K562 (cell line): Measurements from ENCODE around the gene CACNG7. TPM values are rescaled to one million over a fixed set of nuclear protein-coding genes. Genes with fewer than 3 reads are reported as not detected.

Source experiments
- ATAC-seq: fragments of 200-7000 bp; cut with Tn5 transposase; 3 replicates; pipeline ENCODE4 v1.9.1; 2020; ENCODE audit warnings: moderate library complexity
- BruUV-seq: library from RNA; stranded (reverse); fragments of 400-500 nt; replicated peaks from 2 replicates; lab custom pipeline; 2021; lab: Mats Ljungman, UMichigan
- CTCF ChIA-PET: fragments of 300-600 bp; formaldehyde crosslinking; extraction: SDS; loops from one replicate; lab custom pipeline; 2021; ENCODE audit warnings: low intra/inter-chr PET ratio; lab: Yijun Ruan, JAX
- POLR2A ChIA-PET: fragments of 300-600, 350-650 bp; sonication (Branson Sonifier 250); formaldehyde crosslinking; extraction: SDS; loops from one replicate; lab custom pipeline; 2021; ENCODE audit warnings: antibody characterized with exemption, inconsistent platforms; lab: Yijun Ruan, JAX
- DNase-seq, 4 experiments: peaks; one replicate each; pipeline versions ENCODE4 v3.0.0 to v3.0.0-alpha.2; 2011 to 2018; ENCODE audit warnings: low spot score in 3 of 4, mixed read lengths in 3 of 4; ENCODE audit errors: extremely low read depth in 1 of 4
- FAIRE-seq: peaks from 2 replicates; lab custom pipeline; 2011; peaks lifted over from hg19 to GRCh38; lab: Jason Lieb, UNC
- H2AFZ ChIP-seq: 2 replicates; pipeline ENCODE4 v1.6.0; 2011; ENCODE audit warnings: low read depth, low read length, control low read depth, inconsistent platforms
- H3K27ac ChIP-seq: fragments of 200-600 bp; 3 replicates; pipeline ENCODE4 v1.8.0; 2011; ENCODE audit warnings: low read depth, mild to moderate bottlenecking, control low read depth, inconsistent platforms, low read length, moderate library complexity, mixed read lengths; ENCODE audit errors: extremely low read depth
- H3K27me3 ChIP-seq, 2 experiments: fragments of 300-600 bp in 1 of 2; 2 replicates in 1 of 2; 3 replicates in 1 of 2; pipeline versions ENCODE4 v1.6.0 to v1.8.0; 2011; ENCODE audit warnings: inconsistent platforms in 2 of 2, low read length in 2 of 2, mild to moderate bottlenecking in 1 of 2, mixed read lengths in 1 of 2, moderate library complexity in 1 of 2; ENCODE audit not compliant: control insufficient read depth in 2 of 2, insufficient read depth in 2 of 2
- H3K36me3 ChIP-seq: fragments of 300-600 bp; 3 replicates; pipeline ENCODE4 v1.8.0; 2011; ENCODE audit warnings: mild to moderate bottlenecking, low read length, inconsistent platforms; ENCODE audit not compliant: control insufficient read depth, insufficient read depth
- H3K4me1 ChIP-seq, 2 experiments: fragments of 200-600 bp in 1 of 2; replicated peaks in 1 of 2; 2 replicates in 1 of 2; 3 replicates in 1 of 2; pipeline versions ENCODE4 v1.5.1 to v1.8.0; 2011; ENCODE audit warnings: inconsistent platforms in 2 of 2, low read length in 2 of 2, mild to moderate bottlenecking in 1 of 2, mixed read lengths in 1 of 2, moderate library complexity in 1 of 2; ENCODE audit not compliant: control insufficient read depth in 2 of 2, insufficient read depth in 2 of 2
- H3K4me2 ChIP-seq: 2 replicates; pipeline ENCODE4 v1.6.1; 2011; ENCODE audit warnings: low read length, control low read depth, inconsistent platforms, mixed read lengths; ENCODE audit not compliant: insufficient read depth
- H3K4me3 ChIP-seq: fragments of 200-600 bp; sonication (generic), shearing (Covaris generic); 2 replicates; pipeline ENCODE4 v1.5.1; 2016; ENCODE audit warnings: control low read depth, inconsistent platforms
- H3K79me2 ChIP-seq: fragments of 200-600 bp; 3 replicates; pipeline ENCODE4 v1.8.0; 2011; ENCODE audit warnings: low read length, inconsistent platforms; ENCODE audit not compliant: control insufficient read depth, insufficient read depth
- H3K9ac ChIP-seq, 2 experiments: 2 replicates each; pipeline versions ENCODE4 v1.6.0 to v1.6.1; 2011; ENCODE audit warnings: low read depth in 2 of 2, low read length in 2 of 2, control low read depth in 1 of 2, inconsistent platforms in 1 of 2, mild to moderate bottlenecking in 1 of 2, mixed read lengths in 1 of 2; ENCODE audit not compliant: insufficient read depth in 1 of 2
- H3K9me1 ChIP-seq: one replicate; pipeline ENCODE4 v1.6.0; 2011; ENCODE audit warnings: inconsistent platforms, mild to moderate bottlenecking, low read length, moderate library complexity; ENCODE audit not compliant: control insufficient read depth, insufficient read depth
- H3K9me3 ChIP-seq: replicated peaks from 2 replicates; pipeline ENCODE4 v1.5.1; 2011; ENCODE audit warnings: low read depth, low read length, inconsistent platforms; ENCODE audit not compliant: control insufficient read depth, insufficient read depth
- H4K20me1 ChIP-seq: replicated peaks from 2 replicates; pipeline ENCODE4 v1.6.1; 2011; ENCODE audit warnings: low read length, inconsistent platforms, mixed read lengths; ENCODE audit not compliant: control insufficient read depth, insufficient read depth
- CEBPB ChIP-seq: fragments of 450-650 bp; IDR thresholded peaks from 2 replicates; pipeline ENCODE4 v1.6.1; 2016; ENCODE audit warnings: missing genetic modification characterization, missing compliant biosample characterization
- CHD4 ChIP-seq: fragments of 200-600 bp; sonication (generic); IDR thresholded peaks from 3 replicates; pipeline ENCODE4 v1.6.1; 2012; ENCODE audit warnings: low read depth, mild to moderate bottlenecking, mixed read lengths, low read length, inconsistent platforms; ENCODE audit not compliant: insufficient read depth, insufficient replicate concordance, poor library complexity, severe bottlenecking
- EHMT2 ChIP-seq: fragments of 450-650 bp; IDR thresholded peaks from 2 replicates; pipeline ENCODE4 v1.6.1; 2018; ENCODE audit warnings: antibody characterized with exemption
- EZH2 ChIP-seq: IDR thresholded peaks from 2 replicates; pipeline ENCODE4 v1.6.1; 2012; ENCODE audit warnings: low read depth, mild to moderate bottlenecking, inconsistent platforms, low read length, borderline replicate concordance
- FOXA1 ChIP-seq: fragments of 450-650 bp; IDR thresholded peaks from 2 replicates; pipeline ENCODE4 v1.6.1; 2016; ENCODE audit warnings: mild to moderate bottlenecking, borderline replicate concordance
- RFX5 ChIP-seq: IDR thresholded peaks from 2 replicates; pipeline ENCODE4 v1.6.1; 2011; ENCODE audit warnings: low read depth, mild to moderate bottlenecking, improper control_type of control experiment, low read length
- TOE1 ChIP-seq, 2 experiments: fragments of 450-650 bp in 1 of 2; sonication (generic) in 1 of 2; formaldehyde crosslinking in 1 of 2; IDR thresholded peaks; 2 replicates each; pipeline versions ENCODE4 v1.7.1 to v1.8.0; 2016 to 2022; ENCODE audit warnings: borderline replicate concordance in 2 of 2, mild to moderate bottlenecking in 2 of 2, antibody characterized with exemption in 1 of 2, inconsistent platforms in 1 of 2, low read depth in 1 of 2, missing genetic modification reagents in 1 of 2, moderate library complexity in 1 of 2
- ZNF280B ChIP-seq: fragments of 250-450 bp; sonication (Bioruptor Pico); IDR thresholded peaks from 2 replicates; pipeline ENCODE4 v1.5.1; 2021; ENCODE audit warnings: mild to moderate bottlenecking
- ZNF589 ChIP-seq: fragments of 200-800 bp; sonication (Bioruptor generic); IDR thresholded peaks from 2 replicates; pipeline ENCODE4 v1.6.1; 2016; ENCODE audit warnings: low read depth, missing genetic modification characterization, missing compliant biosample characterization
- WGBS: fragments of 100-300 bp; shearing (Covaris generic); methylation state at CpG from one replicate; pipeline ENCODE4 v1.1.6; 2016; ENCODE audit warnings: low coverage, mixed read lengths; ENCODE audit not compliant: insufficient coverage; ENCODE audit errors: missing lambda C conversion rate; 5-methylcytosine and 5-hydroxymethylcytosine counted together
- in situ Hi-C: fragments of 300-500 bp; cut with MboI; formaldehyde crosslinking; loops from 4 replicates; pipeline ENCODE4 v1.15.0; 2018; ENCODE audit warnings: inconsistent platforms, mixed read lengths
- intact Hi-C: fragments of 100-400 bp; cut with micrococcal nuclease; formaldehyde crosslinking; loops from 2 replicates; pipeline ENCODE4 v1.14.2; 2022
- polyA plus RNA-seq, 8 experiments: library from polyadenylated mRNA; depleted of rRNA in 4 of 8; stranded (reverse) in 5 of 8; unstranded in 3 of 8; fragments of >200 nt; fragmentation: Nextera tagmentation in 2 of 8; fragmentation: Illumina TruSeq in 1 of 8; extraction: Ambion mirVana in 2 of 8; extraction: Trizol in 1 of 8; gene quantifications; 2 replicates each; pipeline versions ENCODE4 v1.2.1 to v1.2.3, GENCODE V29; 2011 to 2014; ENCODE audit warnings: inconsistent platforms in 1 of 8, missing spikeins in 1 of 8
- total RNA-seq, 7 experiments: library from RNA; depleted of rRNA in 6 of 7; stranded (reverse); fragments of >200 nt in 6 of 7; fragmentation: Illumina TruSeq in 2 of 7; extraction: Trizol in 2 of 7; gene quantifications; 2 replicates each; pipeline versions ENCODE4 v1.2.1 to v1.2.3, GENCODE V29; 2011 to 2021; ENCODE audit warnings: low replicate concordance in 1 of 7

The CACNG7 gene
- total and polyA plus RNA-seq, 9 of the 15 experiments (the other 6 are each of a cell fraction or from before 2014, with no cell fraction given) = not detected

- no peak overlapping the region for H3K4me2 ChIP-seq
- no peak overlapping the region for H2AFZ ChIP-seq
- CTCF ChIA-PET = no interaction called here
- H3K9ac ChIP-seq = no peak overlapping the region
- H3K4me1 ChIP-seq = peaks cover 0 to 31% of the 10 kb centered on the region in 2 experiments; a peak in 3 of 5 replicates
- H3K36me3 ChIP-seq = no peaks in the 10 kb centered on the region
- no TSS peak for BruUV-seq
- TF ChIP-seq CHD4 = no peak
- no peak for TF ChIP-seq ZNF280B
- TF ChIP-seq EZH2 = no peak
- TF ChIP-seq EHMT2 = no peak
- no peak for TF ChIP-seq FOXA1
- TF ChIP-seq CEBPB (tag) = no peak
- no peak for TF ChIP-seq ZNF589
- no peak for TF ChIP-seq RFX5
- no peak for TF ChIP-seq TOE1 (IDR thresholded peaks at IDR 0.05; ENCODE audit: borderline replicate concordance)
- TF ChIP-seq TOE1 (CRISPR knock-in tag; IDR thresholded peaks at IDR 0.05; ENCODE audit: borderline replicate concordance, low read depth) = no peak
- no peak for DNase-seq
- POLR2A ChIA-PET = interaction anchor here (0.6 to 1.5 kb wide), 4 partner anchors 8 to 178 kb away, joined by 3 read pairs; partner anchors contain the start of gene MYADM
- no peak overlapping the region for H3K27ac ChIP-seq
- no peaks in the 10 kb centered on the region for H3K9me3 ChIP-seq
- H3K9me1 ChIP-seq = no peaks in the 10 kb centered on the region
- no peaks in the 10 kb centered on the region for H3K79me2 ChIP-seq
- 11% methylated on average over 8 of the region's 12 CpGs for WGBS
- no peak overlapping the region for H3K4me3 ChIP-seq
- no peak for ATAC-seq
- no peaks in the 10 kb centered on the region for H4K20me1 ChIP-seq
- H3K27me3 ChIP-seq = peaks cover 15 to 17% of the 10 kb centered on the region in 2 experiments; a peak in 4 of 5 replicates
- in situ Hi-C loops = no loop called here
- intact Hi-C loops = no loop called here
- FAIRE-seq = no peak
These were observed 24.8 kb upstream of the CACNG7 start for GRCh38 chr19:53884256-53884655.
